ENCODE data around the gene CFAP61.

GRCh38 chr20:20261159-20261558, 208.8 kb downstream of the CFAP61 start:
- TF ChIP-seq CTCF (IDR thresholded peaks at IDR 0.05), result no peak
- TF ChIP-seq EP300 (IDR thresholded peaks at IDR 0.05), result no peak
- no peak for TF ChIP-seq POLR2A (IDR thresholded peaks at IDR 0.05)
